ENCODE data around the gene DENND1A.

Gene DENND1A

GRCh38 chr9:123717581-123718175 lies 212.2 kb downstream of the DENND1A start:
- DNase-seq = no peak

GRCh38 chr9:123716339-123716945 lies 213.5 kb downstream of the DENND1A start:
- DNase-seq = no peak

GRCh38 chr9:123715258-123715657 lies 214.7 kb downstream of the DENND1A start:
- no peak for DNase-seq

- DNase-seq = no peak
Measured at GRCh38 chr9:123713282-123713681, 216.6 kb downstream of the DENND1A start.

GRCh38 chr9:123712399-123712798 lies 217.5 kb downstream of the DENND1A start:
- no peak for DNase-seq

- DNase-seq = no peak
Measured at GRCh38 chr9:123710299-123710698, 219.6 kb downstream of the DENND1A start.

- no peak for DNase-seq
Measured at GRCh38 chr9:123702483-123702882, 227.4 kb downstream of the DENND1A start.

GRCh38 chr9:123697686-123698085 lies 232.2 kb downstream of the DENND1A start:
- no peak for DNase-seq

- DNase-seq = no peak
Measured at GRCh38 chr9:123696476-123696875, 233.4 kb downstream of the DENND1A start.

- no peak for DNase-seq
Measured at GRCh38 chr9:123695386-123695785, 234.5 kb downstream of the DENND1A start.

GRCh38 chr9:123691765-123692303 lies 238.1 kb downstream of the DENND1A start:
- no peak for DNase-seq

GRCh38 chr9:123689701-123690428 lies 240.1 kb downstream of the DENND1A start:
- DNase-seq = no peak

- DNase-seq = no peak
Measured at GRCh38 chr9:123687246-123687751, 242.6 kb downstream of the DENND1A start.

- DNase-seq = no peak
Measured at GRCh38 chr9:123686829-123687192, 243.1 kb downstream of the DENND1A start.

GRCh38 chr9:123686131-123686828 lies 243.6 kb downstream of the DENND1A start:
- DNase-seq = no peak

GRCh38 chr9:123685489-123686083 lies 244.3 kb downstream of the DENND1A start:
- DNase-seq = no peak

GRCh38 chr9:123684393-123685149 lies 245.4 kb downstream of the DENND1A start:
- DNase-seq = no peak

GRCh38 chr9:123682746-123683145 lies 247.2 kb downstream of the DENND1A start:
- DNase-seq = no peak

GRCh38 chr9:123680352-123680751 lies 249.6 kb downstream of the DENND1A start:
- DNase-seq = no peak

- no peak for DNase-seq
Measured at GRCh38 chr9:123679330-123679987, 250.5 kb downstream of the DENND1A start.

- DNase-seq = no peak
Measured at GRCh38 chr9:123678878-123679329, 251.0 kb downstream of the DENND1A start.
